HG03565 (cell line): Measurements from ENCODE around the gene PDE8A.

Experiments
- ATAC-seq: cut with Tn5 transposase; IDR thresholded peaks from one replicate; pipeline ENCODE4 v1.9.1; 2021; ENCODE audit warnings: mild to moderate bottlenecking, moderate library complexity; ENCODE audit not compliant: unreplicated experiment

Gene PDE8A

GRCh38 chr15:85072917-85073316 is 91.3 kb downstream of the PDE8A start:
- no peak for ATAC-seq

GRCh38 chr15:85073556-85074194 is 92.0 kb downstream of the PDE8A start:
- no peak for ATAC-seq

- ATAC-seq = no peak
These were observed 105.2 kb downstream of the PDE8A start for GRCh38 chr15:85086855-85087254.

GRCh38 chr15:85088300-85088699 is 106.6 kb downstream of the PDE8A start:
- no peak for ATAC-seq

GRCh38 chr15:85089929-85090597 is 108.4 kb downstream of the PDE8A start:
- ATAC-seq = no peak

GRCh38 chr15:85091990-85092389 is 110.3 kb downstream of the PDE8A start:
- no peak for ATAC-seq

- no peak for ATAC-seq
These were observed 113.0 kb downstream of the PDE8A start for GRCh38 chr15:85094685-85095084.

GRCh38 chr15:85095566-85095965 is 113.9 kb downstream of the PDE8A start:
- no peak for ATAC-seq

- no peak for ATAC-seq
These were observed 115.6 kb downstream of the PDE8A start for GRCh38 chr15:85097250-85097649.

- ATAC-seq = no peak
These were observed 116.1 kb downstream of the PDE8A start for GRCh38 chr15:85097725-85098124.

- ATAC-seq = no peak
These were observed 117.6 kb downstream of the PDE8A start for GRCh38 chr15:85099195-85099803.

GRCh38 chr15:85100186-85100937 is 118.7 kb downstream of the PDE8A start:
- no peak for ATAC-seq

- ATAC-seq = no peak
These were observed 122.9 kb downstream of the PDE8A start for GRCh38 chr15:85104584-85104983.

GRCh38 chr15:85108136-85108535 is 126.5 kb downstream of the PDE8A start:
- no peak for ATAC-seq

GRCh38 chr15:85109333-85109732 is 127.7 kb downstream of the PDE8A start:
- ATAC-seq = no peak

- no peak for ATAC-seq
These were observed 131.3 kb downstream of the PDE8A start for GRCh38 chr15:85112997-85113396.

GRCh38 chr15:85114886-85115285 is 133.2 kb downstream of the PDE8A start:
- ATAC-seq = no peak

GRCh38 chr15:85116066-85116465 is 134.4 kb downstream of the PDE8A start:
- ATAC-seq = no peak

- ATAC-seq = no peak
These were observed 134.8 kb downstream of the PDE8A start for GRCh38 chr15:85116494-85116893.

GRCh38 chr15:85116925-85117646 is 135.4 kb downstream of the PDE8A start:
- ATAC-seq = no peak

GRCh38 chr15:85118173-85118572 is 136.5 kb downstream of the PDE8A start:
- no peak for ATAC-seq
